B cell (primary cell): ENCODE measurements around the gene PDK4. TPM values are rescaled to one million over a fixed set of nuclear protein-coding genes. Genes with fewer than 3 reads are reported as not detected.

ENCODE experiments used
- ATAC-seq: fragments of 200-7000 bp; cut with Tn5 transposase; one replicate; pipeline ENCODE4 v1.10.0; 2021; ENCODE audit warnings: low read depth, mild to moderate bottlenecking, moderate number of reproducible peaks, moderate library complexity
- CTCF ChIA-PET: fragments of 350-600 bp; sonication (Branson Sonifier 250); formaldehyde crosslinking; loops from one replicate; lab custom pipeline; 2021; ENCODE audit warnings: antibody characterized with exemption, inconsistent platforms; lab: Charles Lee
- POLR2A ChIA-PET: fragments of 350-600 bp; sonication (Branson Sonifier 250); formaldehyde crosslinking; loops from one replicate; lab custom pipeline; 2021; ENCODE audit warnings: antibody characterized with exemption; lab: Charles Lee
- DNase-seq: peaks from one replicate; pipeline ENCODE4 v3.0.0; 2013
- H2AFZ ChIP-seq: 2 replicates; pipeline ENCODE4 v1.6.1; 2012; ENCODE audit warnings: mild to moderate bottlenecking, low read depth, low read length; ENCODE audit not compliant: insufficient read depth, poor library complexity, severe bottlenecking
- H3K27ac ChIP-seq, 2 donors: 1 replicate in 1 of 2; 2 replicates in 1 of 2; pipeline ENCODE4 v1.5.1; 2012 to 2013; ENCODE audit warnings: low read length in 2 of 2, mild to moderate bottlenecking in 2 of 2, moderate library complexity in 1 of 2
- H3K27me3 ChIP-seq, 4 experiments: fragments of 200-600 bp in 1 of 4; sonication (generic) in 1 of 4; replicated peaks in 1 of 4; 1 replicate in 2 of 4; 2 replicates in 2 of 4; pipeline versions ENCODE4 v1.6.1 to v1.7.0; 2013 to 2016; ENCODE audit warnings: low read length in 3 of 4, mild to moderate bottlenecking in 2 of 4, mixed read lengths in 1 of 4, moderate library complexity in 1 of 4; ENCODE audit not compliant: insufficient read depth in 4 of 4, control insufficient read depth in 3 of 4; ENCODE audit errors: control extremely low read depth in 1 of 4
- H3K36me3 ChIP-seq, 2 experiments: replicated peaks in 1 of 2; 1 replicate in 1 of 2; 2 replicates in 1 of 2; pipeline versions ENCODE4 v1.6.1 to v1.7.1; 2013; ENCODE audit warnings: low read length in 1 of 2; ENCODE audit not compliant: insufficient read depth in 2 of 2, control insufficient read depth in 1 of 2; ENCODE audit errors: control extremely low read depth in 1 of 2, extremely low read depth in 1 of 2
- H3K4me1 ChIP-seq, 2 donors: fragments of 200-600 bp in 1 of 2; sonication (generic) in 1 of 2; 1 replicate in 1 of 2; 2 replicates in 1 of 2; pipeline versions ENCODE4 v1.5.1 to v1.6.1; 2013 to 2017; ENCODE audit warnings: low read length in 2 of 2; ENCODE audit not compliant: control insufficient read depth in 2 of 2, insufficient read depth in 2 of 2
- H3K4me2 ChIP-seq: replicated peaks from 2 replicates; pipeline ENCODE3; 2012; ENCODE audit warnings: mild to moderate bottlenecking, low read depth, low read length; ENCODE audit not compliant: poor library complexity, severe bottlenecking
- H3K4me3 ChIP-seq, 5 experiments: fragments of 200-600 bp in 1 of 5; sonication (generic) in 1 of 5; 1 replicate in 3 of 5; 2 replicates in 2 of 5; pipeline versions ENCODE4 v1.5.1 to v1.7.0; 2011 to 2016; ENCODE audit warnings: low read length in 4 of 5, mild to moderate bottlenecking in 4 of 5, low read depth in 2 of 5, control low read depth in 1 of 5, moderate library complexity in 1 of 5; ENCODE audit not compliant: insufficient read depth in 1 of 5; ENCODE audit errors: control extremely low read depth in 1 of 5, extremely low read depth in 1 of 5
- H3K79me2 ChIP-seq: fragments of 200-600 bp; sonication (generic); one replicate; pipeline ENCODE4 v1.6.0; 2016; ENCODE audit warnings: low read length; ENCODE audit not compliant: control insufficient read depth, insufficient read depth
- H3K9ac ChIP-seq: fragments of 200-600 bp; sonication (generic); 2 replicates; pipeline ENCODE4 v1.6.1; 2017; ENCODE audit warnings: mild to moderate bottlenecking, low read length, moderate library complexity
- H3K9me3 ChIP-seq, 3 donors: one replicate each; pipeline versions ENCODE4 v1.6.1 to v1.7.1; 2013; ENCODE audit warnings: low read length in 2 of 3; ENCODE audit not compliant: control insufficient read depth in 2 of 3, insufficient read depth in 1 of 3; ENCODE audit errors: control extremely low read depth in 1 of 3
- H4K20me1 ChIP-seq: 2 replicates; pipeline ENCODE4 v1.6.0; 2012; ENCODE audit warnings: mild to moderate bottlenecking, low read length; ENCODE audit not compliant: insufficient read depth, control insufficient read depth, poor library complexity, severe bottlenecking
- H3K27ac Mint-ChIP-seq: one replicate; pipeline ENCODE4 v1.8.0; 2021; ENCODE audit warnings: mixed read lengths
- H3K27me3 Mint-ChIP-seq: one replicate; pipeline ENCODE4 v1.8.0; 2021; ENCODE audit warnings: mixed read lengths
- H3K4me1 Mint-ChIP-seq: one replicate; pipeline ENCODE4 v1.8.0; 2021; ENCODE audit warnings: mixed read lengths
- H3K4me3 Mint-ChIP-seq: one replicate; pipeline ENCODE4 v1.8.0; 2021; ENCODE audit warnings: mixed read lengths
- H3K9me3 Mint-ChIP-seq: one replicate; pipeline ENCODE4 v1.8.0; 2022; ENCODE audit warnings: mixed read lengths; ENCODE audit not compliant: insufficient read depth
- EZH2 ChIP-seq: IDR thresholded peaks from 2 replicates; pipeline ENCODE4 v1.6.1; 2012; ENCODE audit warnings: borderline replicate concordance, low read depth, mild to moderate bottlenecking, moderate library complexity, low read length; ENCODE audit not compliant: insufficient read depth, poor library complexity, severe bottlenecking
- WGBS: methylation state at CpG from one replicate; pipeline ENCODE4 v1.1.5; 2013; ENCODE audit warnings: missing lambda C conversion rate; ENCODE audit not compliant: insufficient coverage; 5-methylcytosine and 5-hydroxymethylcytosine counted together
- intact Hi-C: fragments of 100-400 bp; cut with micrococcal nuclease; formaldehyde crosslinking; loops from one replicate; pipeline ENCODE4 v1.10.0; 2022
- polyA plus RNA-seq: library from polyadenylated mRNA; depleted of rRNA; stranded (reverse); fragments of >200 nt; gene quantifications from 2 replicates; pipeline ENCODE4 v1.2.3, GENCODE V29; 2012
- total RNA-seq, 2 donors: library from RNA; stranded (reverse); fragments of 120-200 nt in 1 of 2; gene quantifications; 1 replicate in 1 of 2; 2 replicates in 1 of 2; pipeline versions ENCODE4 v1.2.3 to v1.2.4, GENCODE V29; 2013 to 2022
- TF ChIP-seq, protein P1 (sequence below): fragments of 200-600 bp; IDR thresholded peaks from one replicate; pipeline ENCODE4 v1.8.0; 2022; ENCODE audit warnings: antibody characterized with exemption, mild to moderate bottlenecking

PDK4 gene
- total and polyA plus RNA-seq, 2 donors (not counting 1 experiment from before 2014, with no cell fraction given): 0.54 to 6.8 TPM

DNA sequence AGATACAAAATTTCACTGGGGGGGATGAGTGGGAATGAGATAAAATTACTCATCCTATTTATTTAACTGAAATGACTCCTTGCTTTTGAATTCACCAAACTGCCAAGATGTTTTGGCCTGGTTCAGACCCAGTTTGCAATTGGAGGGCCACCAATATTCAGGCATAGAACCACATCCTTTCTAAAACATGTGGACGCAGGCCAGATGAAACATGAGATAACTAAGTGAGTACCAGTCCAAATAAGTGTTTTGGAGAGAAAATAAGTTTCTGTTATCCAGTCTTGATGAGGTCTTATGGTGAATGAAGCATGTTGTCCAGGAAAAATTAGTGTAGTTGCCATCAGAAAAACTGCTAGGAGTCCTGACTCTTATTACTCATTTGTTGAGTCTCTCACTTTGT is 36.3 kb upstream of the PDK4 start:
- intact Hi-C loops: no loop called here
- Histone ChIP-seq H3K4me2 (no peak overlapping the region), H3K4me1 (peaks cover 0 to 6% of the 10 kb centered on the region in 2 donors), H4K20me1 (no peaks in the 10 kb centered on the region), H3K9me3 (no peaks in the 10 kb centered on the region), H3K27ac (no peak overlapping the region), H3K4me3 (no peak overlapping the region), H2AFZ (no peak overlapping the region), H3K27me3 (no peaks in the 10 kb centered on the region), H3K36me3 (no peaks in the 10 kb centered on the region), H3K79me2 (no peaks in the 10 kb centered on the region), H3K9ac (no peak overlapping the region)
- no peaks in the 10 kb centered on the region for H3K27me3 Mint-ChIP-seq
- no peaks in the 10 kb centered on the region for H3K9me3 Mint-ChIP-seq
- peaks cover 9% of the 10 kb centered on the region for H3K4me1 Mint-ChIP-seq
- no peak overlapping the region for H3K4me3 Mint-ChIP-seq
- TF ChIP-seq, protein P1, sequence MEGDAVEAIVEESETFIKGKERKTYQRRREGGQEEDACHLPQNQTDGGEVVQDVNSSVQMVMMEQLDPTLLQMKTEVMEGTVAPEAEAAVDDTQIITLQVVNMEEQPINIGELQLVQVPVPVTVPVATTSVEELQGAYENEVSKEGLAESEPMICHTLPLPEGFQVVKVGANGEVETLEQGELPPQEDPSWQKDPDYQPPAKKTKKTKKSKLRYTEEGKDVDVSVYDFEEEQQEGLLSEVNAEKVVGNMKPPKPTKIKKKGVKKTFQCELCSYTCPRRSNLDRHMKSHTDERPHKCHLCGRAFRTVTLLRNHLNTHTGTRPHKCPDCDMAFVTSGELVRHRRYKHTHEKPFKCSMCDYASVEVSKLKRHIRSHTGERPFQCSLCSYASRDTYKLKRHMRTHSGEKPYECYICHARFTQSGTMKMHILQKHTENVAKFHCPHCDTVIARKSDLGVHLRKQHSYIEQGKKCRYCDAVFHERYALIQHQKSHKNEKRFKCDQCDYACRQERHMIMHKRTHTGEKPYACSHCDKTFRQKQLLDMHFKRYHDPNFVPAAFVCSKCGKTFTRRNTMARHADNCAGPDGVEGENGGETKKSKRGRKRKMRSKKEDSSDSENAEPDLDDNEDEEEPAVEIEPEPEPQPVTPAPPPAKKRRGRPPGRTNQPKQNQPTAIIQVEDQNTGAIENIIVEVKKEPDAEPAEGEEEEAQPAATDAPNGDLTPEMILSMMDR: no peak
- TF ChIP-seq EZH2: no peak
- H3K27ac Mint-ChIP-seq: no peak overlapping the region
- no peak for DNase-seq
- POLR2A ChIA-PET: no interaction called here
- CTCF ChIA-PET: no interaction called here
- ATAC-seq: no peak
- no CpG with 5 or more reads among the region's 1 CpG for WGBS

DNA sequence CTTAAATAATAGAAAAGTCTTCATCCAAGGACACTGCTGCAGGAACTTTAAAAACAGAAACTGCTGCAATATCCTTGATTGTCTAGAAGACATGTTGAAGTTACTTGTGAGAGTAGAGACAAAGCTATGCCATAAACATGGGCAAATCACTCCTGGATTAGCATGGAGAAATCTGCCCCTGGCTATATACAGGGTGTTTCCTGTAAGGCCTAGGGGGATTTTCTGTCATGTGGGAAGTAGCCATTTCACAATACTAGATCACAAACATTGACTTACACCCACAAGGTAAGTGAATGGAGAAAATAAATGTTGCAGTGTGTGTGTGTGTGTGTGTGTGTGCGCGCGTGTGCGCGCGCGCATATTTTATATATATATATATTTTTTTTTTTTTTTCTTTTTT is 35.2 kb upstream of the PDK4 start:
- DNase-seq (no peak), ATAC-seq (no peak)
- CTCF ChIA-PET: no interaction called here
- Histone ChIP-seq H3K36me3 (no peaks in the 10 kb centered on the region), H3K4me3 (no peak overlapping the region), H3K9ac (no peak overlapping the region), H3K27ac (no peak overlapping the region), H3K9me3 (no peaks in the 10 kb centered on the region), H3K27me3 (no peaks in the 10 kb centered on the region), H3K4me1 (peaks cover 0 to 5% of the 10 kb centered on the region in 2 donors), H2AFZ (no peak overlapping the region), H3K79me2 (no peaks in the 10 kb centered on the region), H3K4me2 (no peak overlapping the region), H4K20me1 (no peaks in the 10 kb centered on the region)
- H3K4me1 Mint-ChIP-seq: peaks cover 6% of the 10 kb centered on the region
- no peaks in the 10 kb centered on the region for H3K27me3 Mint-ChIP-seq
- TF ChIP-seq, protein P1: no peak
- POLR2A ChIA-PET: no interaction called here
- no peaks in the 10 kb centered on the region for H3K9me3 Mint-ChIP-seq
- H3K27ac Mint-ChIP-seq: no peak overlapping the region
- WGBS: no CpG with 5 or more reads among the region's 7 CpGs
- no peak overlapping the region for H3K4me3 Mint-ChIP-seq
- intact Hi-C loops: no loop called here
